Upper lobe of left lung (tissue), 6 donors: ENCODE results near the gene DPP6. TPM values are rescaled to one million over a fixed set of nuclear protein-coding genes. Genes with fewer than 3 reads are reported as not detected.

ENCODE experiments used
- ATAC-seq, 2 donors: fragments of 200-7000 bp; cut with Tn5 transposase; one replicate each; pipeline ENCODE4 v1.9.1; 2022; ENCODE audit warnings: mild to moderate bottlenecking in 2 of 2, moderate library complexity in 2 of 2; ENCODE audit not compliant: low FRiP score in 2 of 2
- DNase-seq, 2 donors: peaks; one replicate each; pipeline ENCODE4 v3.0.0-alpha.2; 2019 to 2020
- H3K27ac ChIP-seq, 4 donors: fragments of 200-600 bp; sonication (generic); one replicate each; pipeline ENCODE4 v1.5.1; 2016 to 2019
- H3K27me3 ChIP-seq, 4 donors: fragments of 200-600 bp; sonication (generic); one replicate each; pipeline ENCODE4 v1.5.1; 2017 to 2019
- H3K36me3 ChIP-seq, 4 donors: fragments of 200-600 bp; sonication (generic); one replicate each; pipeline ENCODE4 v1.5.1; 2016 to 2019
- H3K4me1 ChIP-seq, 4 donors: fragments of 200-600 bp; sonication (generic); one replicate each; pipeline ENCODE4 v1.5.1; 2018 to 2019
- H3K4me3 ChIP-seq, 4 donors: fragments of 200-600 bp; sonication (generic); one replicate each; pipeline ENCODE4 v1.5.1; 2017 to 2019; ENCODE audit warnings: mild to moderate bottlenecking in 2 of 4, moderate library complexity in 1 of 4
- H3K9me3 ChIP-seq, 4 donors: fragments of 200-600 bp; sonication (generic); one replicate each; pipeline ENCODE4 v1.5.1; 2018 to 2019
- EP300 ChIP-seq, 4 donors: sonication (generic); formaldehyde crosslinking; IDR thresholded peaks; one replicate each; pipeline ENCODE4 v1.5.1; 2017; ENCODE audit warnings: antibody characterized with exemption in 4 of 4, control low read depth in 2 of 4
- POLR2A ChIP-seq, 4 donors: fragments of 450-650 bp; IDR thresholded peaks; one replicate each; pipeline ENCODE4 v1.5.1; 2016 to 2017; ENCODE audit warnings: antibody characterized with exemption in 4 of 4, mild to moderate bottlenecking in 2 of 4
- POLR2AphosphoS5 ChIP-seq, 2 donors: sonication (generic); formaldehyde crosslinking; IDR thresholded peaks; one replicate each; pipeline ENCODE4 v1.5.1; 2017; ENCODE audit warnings: antibody characterized with exemption in 2 of 2
- WGBS, 2 donors: methylation state at CpG; one replicate each; pipeline ENCODE4 v1.1.5; 2017 to 2018; 5-methylcytosine and 5-hydroxymethylcytosine counted together
- total RNA-seq, 6 donors: library from RNA; depleted of rRNA in 4 of 6; stranded (reverse); fragments of >200 nt in 4 of 6; gene quantifications; one replicate each; pipeline versions ENCODE4 v1.1.0 to v1.2.1, GENCODE V29; 2016 to 2021
- TF ChIP-seq, protein P1 (sequence below), 6 experiments: fragments of 450-650 bp in 4 of 6; fragments of 200-600 bp in 2 of 6; sonication (generic) in 2 of 6; IDR thresholded peaks; one replicate each; pipeline ENCODE4 v1.5.1; 2016 to 2019; ENCODE audit warnings: antibody characterized with exemption in 6 of 6
- donor health status: DM: no; HTN: no; CAD: no; lungs with moderate emphysema.
- donor health status: DM: no; HTN: yes; CAD: no; lungs with severe emphysema.

DPP6 gene
- total RNA-seq, 6 donors from 2014 or later: 0.49 to 3.1 (median 0.86) TPM; not detected in 2

DNA sequence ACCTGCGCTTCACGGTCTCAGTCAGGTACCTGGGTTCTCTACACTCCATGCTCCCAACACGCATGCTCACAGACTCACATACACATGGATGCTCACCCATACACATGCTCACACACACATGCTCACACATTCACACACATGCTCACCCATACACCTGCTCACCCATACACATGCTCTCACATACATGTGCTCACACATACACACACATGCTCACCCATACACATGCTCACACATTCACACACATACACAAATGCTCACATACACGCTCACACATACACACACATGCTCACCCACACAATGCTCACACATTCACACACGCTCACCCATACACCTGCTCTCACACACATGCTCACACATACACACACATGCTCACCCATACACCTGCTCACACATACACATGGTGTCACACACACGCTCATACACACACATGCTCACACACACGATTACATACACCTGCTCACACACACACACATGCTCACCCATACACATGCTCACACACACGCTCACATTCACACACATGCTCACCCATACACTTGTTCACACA, 830.8 kb downstream of the DPP6 start:
- Histone ChIP-seq H3K9me3 (no peaks in the 10 kb centered on the region), H3K27ac (no peak overlapping the region), H3K27me3 (no peaks in the 10 kb centered on the region), H3K4me1 (peaks cover 0 to 5% (median 0%) of the 10 kb centered on the region in 4 donors), H3K4me3 (no peak overlapping the region), H3K36me3 (no peaks in the 10 kb centered on the region)
- ATAC-seq (no peak), DNase-seq (no peak)
- 71 to 98% methylated on average over 8 of the region's 8 CpGs for WGBS, 2 donors
- TF ChIP-seq, protein P1, sequence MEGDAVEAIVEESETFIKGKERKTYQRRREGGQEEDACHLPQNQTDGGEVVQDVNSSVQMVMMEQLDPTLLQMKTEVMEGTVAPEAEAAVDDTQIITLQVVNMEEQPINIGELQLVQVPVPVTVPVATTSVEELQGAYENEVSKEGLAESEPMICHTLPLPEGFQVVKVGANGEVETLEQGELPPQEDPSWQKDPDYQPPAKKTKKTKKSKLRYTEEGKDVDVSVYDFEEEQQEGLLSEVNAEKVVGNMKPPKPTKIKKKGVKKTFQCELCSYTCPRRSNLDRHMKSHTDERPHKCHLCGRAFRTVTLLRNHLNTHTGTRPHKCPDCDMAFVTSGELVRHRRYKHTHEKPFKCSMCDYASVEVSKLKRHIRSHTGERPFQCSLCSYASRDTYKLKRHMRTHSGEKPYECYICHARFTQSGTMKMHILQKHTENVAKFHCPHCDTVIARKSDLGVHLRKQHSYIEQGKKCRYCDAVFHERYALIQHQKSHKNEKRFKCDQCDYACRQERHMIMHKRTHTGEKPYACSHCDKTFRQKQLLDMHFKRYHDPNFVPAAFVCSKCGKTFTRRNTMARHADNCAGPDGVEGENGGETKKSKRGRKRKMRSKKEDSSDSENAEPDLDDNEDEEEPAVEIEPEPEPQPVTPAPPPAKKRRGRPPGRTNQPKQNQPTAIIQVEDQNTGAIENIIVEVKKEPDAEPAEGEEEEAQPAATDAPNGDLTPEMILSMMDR (IDR thresholded peaks at IDR 0.05): no peak
- TF ChIP-seq POLR2A (IDR thresholded peaks at IDR 0.05) (no peak), EP300 (IDR thresholded peaks at IDR 0.05) (no peak), POLR2AphosphoS5 (IDR thresholded peaks at IDR 0.05) (no peak)

DNA sequence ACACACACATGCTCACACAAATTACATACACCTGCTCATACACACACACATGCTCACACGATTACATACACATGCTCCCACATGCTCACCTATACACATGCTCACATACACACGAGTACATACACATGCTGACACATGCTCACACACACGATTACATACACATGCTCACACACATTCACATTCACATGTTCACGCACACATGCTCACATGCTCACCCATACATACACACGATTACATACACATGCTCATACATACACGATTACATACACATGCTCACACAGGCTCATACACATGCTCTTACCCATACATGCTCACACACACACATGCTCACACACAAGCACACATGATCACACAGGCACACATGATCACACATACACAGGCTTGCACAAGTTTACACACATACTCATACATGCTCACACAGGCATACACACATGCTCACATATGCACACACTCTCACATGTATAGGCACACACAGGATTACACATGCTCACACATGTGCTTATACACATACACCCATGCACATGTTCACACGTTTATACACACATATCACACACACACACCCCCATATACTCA, 832.2 kb downstream of the DPP6 start:
- Histone ChIP-seq H3K4me1 (peaks cover 0 to 5% (median 0%) of the 10 kb centered on the region in 4 donors), H3K4me3 (no peak overlapping the region), H3K9me3 (no peaks in the 10 kb centered on the region), H3K36me3 (no peaks in the 10 kb centered on the region), H3K27ac (no peak overlapping the region), H3K27me3 (no peaks in the 10 kb centered on the region)
- ATAC-seq (no peak), DNase-seq (no peak)
- 89 to 94% methylated on average over 7 of the region's 7 CpGs for WGBS, 2 donors
- no peak for TF ChIP-seq POLR2A (IDR thresholded peaks at IDR 0.05)
- no peak for TF ChIP-seq POLR2AphosphoS5 (IDR thresholded peaks at IDR 0.05)

DNA sequence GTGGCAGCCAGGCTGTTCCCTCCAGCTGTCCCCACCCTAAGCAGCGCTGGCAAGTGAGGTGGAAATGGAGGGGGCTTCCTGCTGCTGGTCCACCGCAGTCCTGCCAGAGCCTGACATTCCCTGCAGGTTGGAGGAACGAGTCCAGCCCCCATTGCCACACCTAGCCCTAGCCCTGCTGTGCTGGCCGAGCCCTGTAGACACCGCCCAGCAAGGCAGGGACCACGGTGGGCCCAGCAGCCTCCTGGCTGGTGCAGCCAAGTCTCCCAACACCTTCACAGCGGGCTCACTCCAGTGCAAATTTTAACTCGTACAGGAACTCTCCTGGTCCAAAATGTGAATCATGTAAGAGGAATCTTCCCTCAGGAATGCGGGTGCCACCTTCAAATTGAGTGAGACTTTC, 834.4 kb downstream of the DPP6 start:
- DNase-seq (peak in 1 of 2 donors; percentile 68), ATAC-seq (no peak)
- WGBS, 2 donors: 81 to 84% methylated on average over 6 to 9 of the region's 9 CpGs
- no peaks in the 10 kb centered on the region for H3K4me1 ChIP-seq
- no peak overlapping the region for H3K27ac ChIP-seq
- no peak overlapping the region for H3K4me3 ChIP-seq
- H3K9me3 ChIP-seq: no peaks in the 10 kb centered on the region
- H3K27me3 ChIP-seq: no peaks in the 10 kb centered on the region
- H3K36me3 ChIP-seq: no peaks in the 10 kb centered on the region
- no peak for TF ChIP-seq POLR2A (IDR thresholded peaks at IDR 0.05)
- TF ChIP-seq EP300 (IDR thresholded peaks at IDR 0.05): no peak
- TF ChIP-seq POLR2AphosphoS5 (IDR thresholded peaks at IDR 0.05): no peak
- TF ChIP-seq, protein P1 (IDR thresholded peaks at IDR 0.05): no peak

DNA sequence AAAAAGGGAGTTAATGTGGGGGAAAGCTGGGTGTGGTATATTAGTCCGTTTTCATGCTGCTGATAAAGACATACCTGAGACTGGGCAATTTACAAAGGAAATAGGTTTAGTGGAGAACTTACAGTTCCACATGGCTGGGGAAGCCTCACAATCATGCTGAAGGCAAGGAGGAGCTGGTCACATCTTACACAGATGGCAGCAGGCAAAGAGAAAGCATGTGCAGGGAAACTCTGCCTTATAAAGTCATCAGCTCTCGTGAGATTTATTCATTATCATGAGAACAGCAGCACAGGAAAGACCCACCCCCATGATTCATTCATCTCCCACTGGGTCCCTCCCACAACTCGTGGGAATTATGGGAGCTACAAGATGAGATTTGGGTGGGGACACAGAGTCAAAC, 836.5 kb downstream of the DPP6 start:
- H3K4me1 ChIP-seq: no peaks in the 10 kb centered on the region
- H3K4me3 ChIP-seq: no peak overlapping the region
- H3K27me3 ChIP-seq: no peaks in the 10 kb centered on the region
- 31 to 72% methylated on average over 2 to 3 of the region's 3 CpGs for WGBS, 2 donors
- ATAC-seq (no peak), DNase-seq (no peak)
- no peak for TF ChIP-seq EP300 (IDR thresholded peaks at IDR 0.05)
- TF ChIP-seq, protein P1 (IDR thresholded peaks at IDR 0.05): no peak
- TF ChIP-seq POLR2AphosphoS5 (IDR thresholded peaks at IDR 0.05): no peak
- TF ChIP-seq POLR2A (IDR thresholded peaks at IDR 0.05): no peak
- H3K36me3 ChIP-seq: no peaks in the 10 kb centered on the region
- H3K9me3 ChIP-seq: no peaks in the 10 kb centered on the region
- no peak overlapping the region for H3K27ac ChIP-seq

DNA sequence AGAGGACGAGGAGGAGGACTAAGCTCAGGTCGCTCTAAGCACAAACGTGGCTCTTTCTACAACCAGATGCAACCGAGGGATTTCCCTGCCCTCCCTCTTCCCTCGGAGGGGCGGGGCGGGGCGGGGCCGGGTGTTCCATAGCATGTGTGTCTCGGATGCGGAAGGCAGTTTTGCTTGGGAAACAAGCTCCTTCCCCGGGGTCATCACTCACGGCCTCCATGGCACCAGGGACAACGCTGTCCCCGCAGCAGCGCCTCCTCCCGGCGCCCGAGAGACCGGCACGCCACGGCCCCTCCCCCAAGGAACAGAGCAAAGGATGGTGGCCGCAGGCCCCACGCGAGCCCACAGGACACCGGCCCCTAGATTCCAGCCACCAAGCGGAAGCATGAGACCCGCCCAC, 840.3 kb downstream of the DPP6 start:
- ATAC-seq: no peak

More for the DNA sequence above, 840.3 kb downstream of the DPP6 start:
- no peak overlapping the region for H3K27ac ChIP-seq
- H3K4me3 ChIP-seq: no peak overlapping the region
- no peaks in the 10 kb centered on the region for H3K9me3 ChIP-seq
- 27 to 55% methylated on average over 12 to 25 of the region's 28 CpGs for WGBS, 2 donors
- H3K4me1 ChIP-seq: no peaks in the 10 kb centered on the region
- H3K27me3 ChIP-seq: no peaks in the 10 kb centered on the region
- DNase-seq: peak in 1 of 2 donors; percentile 69
- H3K36me3 ChIP-seq: no peaks in the 10 kb centered on the region
- TF ChIP-seq, protein P1 (IDR thresholded peaks at IDR 0.05): no peak
- TF ChIP-seq EP300 (IDR thresholded peaks at IDR 0.05) (no peak), POLR2A (IDR thresholded peaks at IDR 0.05) (no peak), POLR2AphosphoS5 (IDR thresholded peaks at IDR 0.05) (no peak)
